NCI-H2171 (cell line): ENCODE results near the gene ZNF177.
"Not testable (repeated sequence)": the region's sequence is repeated elsewhere in the genome, so short reads cannot be mapped to it uniquely, and the experiment has no call there.

Experiments used
- DNase-seq: peaks from one replicate; lab custom pipeline; 2025; lab: John Stamatoyannopoulos, UW

Gene ZNF177

DNA sequence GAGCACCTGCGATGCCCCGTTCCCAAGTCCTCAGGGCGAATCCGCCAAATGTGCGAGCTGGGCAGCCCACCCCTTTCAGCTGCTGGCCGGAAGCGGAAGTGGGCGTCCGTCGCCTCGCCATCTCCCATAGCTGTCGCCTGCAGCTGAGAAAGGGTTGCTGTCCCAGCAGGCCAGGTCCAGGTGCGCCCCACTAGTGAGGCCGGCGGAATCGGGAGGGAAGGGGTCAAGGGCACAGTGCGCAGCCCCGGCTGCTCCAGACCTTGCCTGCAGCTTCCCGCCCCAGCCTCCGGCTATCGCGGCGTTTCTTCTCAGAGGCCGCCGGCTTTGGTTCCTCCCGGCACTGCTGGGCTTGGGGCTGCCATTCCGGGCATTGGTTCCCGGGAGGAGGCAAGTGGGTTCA lies at the start of gene ZNF177:
TSS of gene ZNF177 (plus strand) at position 109 of the 400 bp plus-strand sequence. CDS start 15,299 bp downstream, outside the sequence.
- peak; percentile 55 for DNase-seq

DNA sequence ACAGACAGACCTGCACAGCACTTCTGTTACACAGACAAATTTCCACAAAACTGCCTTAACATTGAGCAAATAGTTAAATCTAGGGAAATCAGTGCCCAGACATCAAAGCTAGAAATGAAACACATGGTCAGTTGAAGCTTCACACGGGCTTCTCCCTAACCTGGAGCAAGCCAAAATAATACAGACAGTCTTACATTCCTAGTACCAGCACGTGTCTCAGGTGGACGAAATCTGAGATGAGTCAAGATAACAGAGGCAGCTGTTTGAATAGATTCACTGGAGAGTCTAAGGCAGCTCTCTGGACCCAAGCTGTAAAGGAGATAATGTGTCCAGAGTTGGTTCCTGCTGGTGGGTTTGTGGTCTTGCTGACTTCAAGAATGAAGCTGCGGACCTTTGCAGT lies 49.1 kb upstream of the ZNF177 start:
- DNase-seq, result no peak

DNA sequence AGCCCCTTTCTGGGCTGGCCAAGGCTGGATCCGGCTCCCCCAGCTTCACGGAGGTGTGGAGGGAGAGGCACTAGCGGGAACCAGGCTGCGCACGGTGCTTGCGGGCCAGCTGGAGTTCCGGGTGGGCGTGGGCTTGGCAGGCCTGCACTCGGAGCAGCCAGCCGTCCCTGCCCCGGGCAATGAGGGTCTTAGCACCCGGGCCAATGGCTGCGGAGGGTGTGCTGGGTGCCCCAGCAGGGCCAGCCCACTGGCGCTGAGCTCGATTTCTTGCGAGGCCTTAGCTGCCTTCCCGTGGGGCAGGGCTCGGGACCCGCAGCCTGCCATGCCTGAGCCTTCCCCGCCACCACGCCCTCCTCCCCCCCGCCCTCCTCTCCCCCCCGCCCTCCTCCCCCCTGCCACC lies 41.5 kb upstream of the ZNF177 start:
- DNase-seq, result no peak

DNA sequence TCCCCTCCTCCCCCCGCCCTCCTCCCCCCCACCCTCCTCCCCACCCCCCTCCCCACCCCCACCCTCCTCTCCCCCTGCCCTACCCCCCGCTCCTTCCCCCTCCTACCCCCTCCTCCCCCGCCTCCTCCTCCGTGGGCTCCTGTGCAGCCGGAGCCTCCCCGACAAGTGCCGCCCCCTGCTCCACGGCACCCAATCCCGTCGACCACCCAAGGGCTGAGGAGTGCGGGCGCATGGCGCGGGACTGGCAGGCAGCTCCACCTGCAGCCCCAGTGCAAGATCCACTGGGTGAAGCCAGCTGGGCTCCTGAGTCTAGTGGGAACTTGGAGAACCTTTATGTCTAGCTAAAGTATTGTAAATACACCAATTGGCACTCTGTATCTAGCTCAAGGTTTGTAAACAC lies 41.1 kb upstream of the ZNF177 start:
- DNase-seq, result not testable (repeated sequence)

DNA sequence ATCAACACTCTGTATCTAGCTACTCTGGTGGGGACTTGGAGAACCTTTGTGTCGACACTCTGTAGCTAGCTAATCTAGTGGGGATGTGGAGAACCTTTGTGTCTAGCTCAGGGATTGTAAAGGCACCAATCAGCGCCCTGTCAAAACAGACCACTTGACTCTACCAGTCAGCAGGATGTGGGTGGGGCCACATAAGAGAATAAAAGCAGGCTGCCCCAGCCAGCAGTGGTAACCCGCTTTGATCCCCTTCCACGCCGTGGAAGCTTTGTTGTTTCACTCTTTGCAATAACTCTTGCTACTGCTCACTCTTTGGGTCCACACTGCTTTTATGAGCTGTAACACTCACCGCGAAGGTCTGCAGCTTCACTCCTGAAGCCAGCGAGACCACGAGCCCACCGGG lies 40.6 kb upstream of the ZNF177 start:
- DNase-seq, result not testable (repeated sequence)

DNA sequence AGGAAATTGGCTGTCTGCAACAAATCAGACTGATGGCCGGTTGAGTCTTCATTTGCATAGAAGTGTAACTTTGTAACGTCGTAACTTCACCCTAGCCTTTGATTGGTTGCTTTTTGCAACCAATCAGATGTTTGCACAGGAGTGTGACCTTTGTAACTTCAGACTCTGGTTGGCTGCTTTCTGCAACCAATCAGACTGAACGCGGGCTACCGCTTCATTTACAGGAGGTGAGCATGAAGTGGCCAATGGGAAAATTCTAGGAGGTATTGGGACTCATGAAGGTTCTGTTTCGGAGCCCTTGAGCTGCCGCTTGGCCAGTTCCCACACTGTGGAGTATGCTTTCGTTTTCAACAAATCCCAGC lies 39.3 kb upstream of the ZNF177 start:
- peak; percentile 78 for DNase-seq

DNA sequence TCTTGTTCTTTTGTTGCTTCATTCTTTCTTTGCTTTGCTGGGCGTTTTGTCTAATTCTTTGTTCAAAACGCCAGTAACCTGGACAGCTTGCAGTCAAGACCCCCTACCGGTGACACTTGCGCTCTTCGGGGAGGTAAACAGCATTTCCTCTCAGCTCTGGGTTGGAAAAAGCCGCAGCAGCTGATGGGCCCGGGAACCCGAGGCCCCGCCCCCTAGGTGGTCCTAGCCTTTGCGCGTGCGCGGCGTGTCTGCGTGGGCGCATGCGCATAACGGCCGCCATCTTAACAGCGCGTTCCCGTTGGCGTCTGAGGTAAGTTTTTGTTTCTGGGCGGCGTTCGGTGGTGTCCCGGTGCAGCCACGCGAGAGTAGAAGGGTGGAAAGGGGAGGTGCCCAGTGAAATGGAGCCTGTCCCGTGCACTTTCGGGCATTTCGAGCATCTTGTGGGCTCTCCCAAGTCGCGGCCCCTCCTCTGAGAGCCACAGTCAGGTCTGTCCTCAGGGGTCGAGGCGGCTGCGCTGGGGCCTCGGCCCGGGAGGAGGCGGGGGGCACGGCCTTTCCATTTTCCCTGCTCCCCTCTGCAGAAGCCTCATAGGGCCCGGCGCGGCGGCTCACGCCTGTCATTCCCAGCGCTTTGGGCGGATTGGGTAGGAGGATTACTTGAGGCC lies 38.8 kb upstream of the ZNF177 start, which contains the start of gene ZNF559:
TSS of gene ZNF559 (plus strand) at position 261 of the 665 bp plus-strand sequence. CDS start 14,371 bp downstream, outside the sequence.
- DNase-seq, result peak; percentile 94

DNA sequence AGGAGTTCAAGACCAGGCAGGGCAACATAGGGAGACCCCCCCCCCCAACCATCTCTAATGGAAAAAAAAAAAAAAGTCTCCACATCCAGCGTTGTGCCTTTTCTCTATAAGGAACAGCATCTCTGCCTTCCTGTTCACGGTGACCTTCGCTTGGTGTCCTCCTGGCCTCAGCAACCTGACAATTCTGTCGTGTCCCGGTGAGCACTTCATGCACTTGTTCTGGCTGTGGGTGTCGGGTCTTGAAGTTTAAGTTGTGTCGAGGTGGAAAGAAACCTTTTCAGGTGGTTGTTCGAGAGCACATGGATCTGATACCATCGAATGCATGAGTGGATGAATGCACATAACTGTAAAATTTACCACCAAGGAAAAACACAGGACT lies 38.2 kb upstream of the ZNF177 start:
- DNase-seq, result no peak

DNA sequence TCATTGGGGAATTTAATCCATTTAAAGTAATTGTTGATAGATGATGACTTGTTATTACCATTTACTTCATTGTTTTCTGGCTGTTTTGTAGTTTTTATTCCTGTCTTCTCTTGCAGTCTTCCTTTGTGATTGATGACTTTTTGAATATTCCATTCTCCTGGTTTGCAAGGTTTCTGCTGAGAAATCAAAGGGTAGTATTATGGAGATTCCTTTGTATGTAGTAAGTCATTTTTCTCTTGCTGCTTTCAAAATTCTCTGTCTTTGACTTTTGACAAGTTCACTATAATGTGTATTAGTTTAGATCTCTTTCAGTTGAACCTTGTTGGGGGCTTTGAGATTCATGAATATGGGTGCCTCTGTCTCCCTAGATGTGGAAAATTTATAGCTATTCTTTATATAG lies 32.8 kb upstream of the ZNF177 start:
- no peak for DNase-seq

DNA sequence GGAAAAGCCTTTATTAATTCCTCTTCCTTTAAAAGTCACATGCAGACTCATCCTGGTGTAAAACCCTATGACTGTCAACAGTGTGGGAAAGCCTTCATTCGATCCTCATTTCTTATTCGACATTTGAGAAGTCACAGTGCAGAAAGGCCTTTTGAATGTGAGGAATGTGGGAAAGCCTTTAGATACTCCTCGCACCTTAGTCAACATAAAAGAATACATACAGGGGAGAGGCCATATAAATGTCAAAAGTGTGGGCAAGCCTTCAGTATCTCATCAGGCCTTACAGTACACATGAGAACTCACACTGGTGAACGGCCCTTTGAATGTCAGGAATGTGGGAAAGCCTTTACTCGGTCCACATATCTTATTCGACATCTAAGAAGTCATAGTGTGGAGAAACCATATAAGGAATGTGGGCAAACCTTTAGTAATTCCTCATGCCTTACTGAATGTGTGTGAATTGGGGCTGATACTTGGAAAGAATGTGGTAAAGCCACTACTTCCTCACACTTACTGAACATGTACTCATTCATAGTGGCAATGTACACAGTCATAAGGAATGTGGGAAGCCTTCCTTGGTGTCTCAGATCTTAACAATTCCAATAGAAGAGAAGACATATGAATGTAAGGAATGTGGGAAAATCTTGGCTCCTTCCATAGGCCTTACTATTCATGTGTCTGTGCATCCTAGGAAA lies 20.1 kb upstream of the ZNF177 start:
- DNase-seq, result no peak

DNA sequence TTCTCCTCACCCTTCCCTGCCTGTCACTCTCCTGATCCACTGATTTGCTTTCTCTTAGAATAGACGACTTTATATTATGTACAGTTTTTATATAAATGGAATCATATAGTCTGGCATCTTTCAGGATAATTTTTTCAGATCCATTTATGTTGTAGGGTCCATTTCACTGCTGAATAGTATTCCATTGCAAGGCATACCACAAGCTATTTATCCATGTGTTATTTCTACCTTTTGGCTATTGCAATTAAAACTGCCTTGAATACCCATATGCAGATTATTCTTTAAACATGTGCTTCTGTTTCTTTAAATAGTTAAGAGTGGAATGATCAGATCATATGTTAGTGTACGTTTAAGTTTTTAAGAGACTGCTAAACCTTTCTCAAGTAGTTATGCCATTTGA lies 17.8 kb upstream of the ZNF177 start:
- DNase-seq, result no peak

DNA sequence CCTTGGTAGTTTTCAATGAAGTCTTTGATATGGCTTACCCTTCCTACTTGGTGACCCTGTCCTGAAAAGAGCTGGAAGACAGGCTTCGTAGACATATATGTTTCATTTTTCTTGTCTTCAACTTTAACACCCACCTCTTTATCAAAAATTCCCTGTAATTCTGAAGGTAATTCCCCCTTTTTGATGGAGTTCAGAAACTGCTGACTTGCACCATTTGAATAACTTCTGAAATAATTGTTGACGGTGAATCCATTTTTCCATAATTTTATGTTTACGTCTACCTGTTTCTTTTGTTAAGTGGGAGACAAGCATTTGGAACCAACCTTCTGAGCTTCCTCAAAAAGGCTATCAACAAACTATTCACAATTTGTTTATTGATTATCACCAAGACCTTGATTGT lies 14.6 kb upstream of the ZNF177 start:
- no peak for DNase-seq

DNA sequence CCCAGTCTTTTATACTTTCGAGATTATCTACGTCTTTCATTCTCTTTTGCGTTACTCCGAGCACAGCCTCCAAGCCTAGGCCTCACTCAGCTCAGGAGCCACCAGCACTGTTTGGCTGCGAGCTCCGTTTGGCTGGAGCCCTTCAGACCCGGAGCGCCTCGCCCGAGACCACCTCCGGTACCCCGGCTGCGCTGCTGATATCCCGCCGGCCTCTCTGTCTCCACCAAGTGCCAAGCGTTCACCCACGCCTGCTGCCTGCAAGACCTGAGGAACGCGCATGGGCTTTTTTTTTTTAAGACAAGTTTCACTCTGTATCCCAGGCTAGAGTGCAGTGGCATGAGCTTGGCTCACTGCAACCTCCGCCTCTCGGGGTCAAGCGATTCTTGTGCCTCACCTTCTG lies 14.1 kb upstream of the ZNF177 start:
- no peak for DNase-seq

DNA sequence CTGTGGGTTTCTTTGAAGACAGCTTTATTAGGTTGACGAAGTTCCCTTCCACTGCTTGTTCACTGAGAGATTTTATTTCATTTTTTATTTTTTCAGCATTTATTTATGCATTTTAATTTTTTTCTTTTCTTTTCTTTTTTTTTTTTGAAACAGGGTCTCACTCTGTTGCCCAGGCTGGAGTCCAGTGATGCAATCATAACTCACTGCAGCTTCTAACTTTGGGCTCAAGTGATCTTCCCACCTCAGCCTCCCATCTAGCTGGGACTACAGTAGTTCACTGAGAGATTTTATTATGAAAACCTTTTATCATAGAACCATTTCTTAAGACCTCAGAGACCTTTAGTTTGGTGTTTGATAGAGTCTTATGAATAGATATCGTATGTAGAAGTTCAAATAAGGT lies 10.3 kb upstream of the ZNF177 start:
- DNase-seq, result no peak

DNA sequence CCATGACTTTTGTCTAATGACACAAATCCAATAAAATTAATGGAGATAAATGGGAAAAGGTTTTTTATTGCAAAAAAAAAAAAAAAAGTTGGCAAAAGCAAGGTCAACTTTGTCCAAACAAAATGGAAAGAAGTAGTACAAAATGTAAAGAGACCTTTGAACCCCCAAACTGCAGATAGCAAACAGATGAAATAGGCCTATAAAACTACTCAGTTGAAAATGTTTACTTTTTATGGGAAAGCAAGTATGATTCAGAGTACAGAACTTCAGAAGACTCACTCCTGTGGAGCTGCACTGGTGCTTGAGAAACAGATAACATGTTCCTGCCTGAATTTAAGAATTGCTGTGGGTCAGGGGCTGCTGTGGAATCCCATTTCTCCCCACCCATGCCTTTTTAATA lies 9.8 kb upstream of the ZNF177 start:
- DNase-seq, result no peak

DNA sequence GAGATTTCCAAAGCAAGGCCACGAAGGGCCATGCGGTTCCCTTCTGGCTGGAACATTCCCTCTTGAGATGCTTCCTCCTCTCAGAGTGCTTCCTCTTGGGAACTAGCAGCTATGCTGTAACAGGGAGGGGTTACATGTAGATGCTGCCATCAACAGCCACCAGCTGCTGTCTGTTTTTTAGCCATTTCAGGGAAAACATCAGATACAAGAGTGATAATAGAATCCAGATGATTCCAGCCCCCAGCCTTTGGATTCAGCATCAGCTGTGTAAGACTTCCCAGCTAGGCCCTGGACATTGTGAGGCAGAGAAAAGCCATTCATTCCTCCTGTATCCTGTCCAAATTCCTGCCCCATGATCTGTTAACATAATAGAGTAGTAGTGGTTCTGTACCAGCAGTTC lies 8.2 kb upstream of the ZNF177 start:
- DNase-seq, result no peak

DNA sequence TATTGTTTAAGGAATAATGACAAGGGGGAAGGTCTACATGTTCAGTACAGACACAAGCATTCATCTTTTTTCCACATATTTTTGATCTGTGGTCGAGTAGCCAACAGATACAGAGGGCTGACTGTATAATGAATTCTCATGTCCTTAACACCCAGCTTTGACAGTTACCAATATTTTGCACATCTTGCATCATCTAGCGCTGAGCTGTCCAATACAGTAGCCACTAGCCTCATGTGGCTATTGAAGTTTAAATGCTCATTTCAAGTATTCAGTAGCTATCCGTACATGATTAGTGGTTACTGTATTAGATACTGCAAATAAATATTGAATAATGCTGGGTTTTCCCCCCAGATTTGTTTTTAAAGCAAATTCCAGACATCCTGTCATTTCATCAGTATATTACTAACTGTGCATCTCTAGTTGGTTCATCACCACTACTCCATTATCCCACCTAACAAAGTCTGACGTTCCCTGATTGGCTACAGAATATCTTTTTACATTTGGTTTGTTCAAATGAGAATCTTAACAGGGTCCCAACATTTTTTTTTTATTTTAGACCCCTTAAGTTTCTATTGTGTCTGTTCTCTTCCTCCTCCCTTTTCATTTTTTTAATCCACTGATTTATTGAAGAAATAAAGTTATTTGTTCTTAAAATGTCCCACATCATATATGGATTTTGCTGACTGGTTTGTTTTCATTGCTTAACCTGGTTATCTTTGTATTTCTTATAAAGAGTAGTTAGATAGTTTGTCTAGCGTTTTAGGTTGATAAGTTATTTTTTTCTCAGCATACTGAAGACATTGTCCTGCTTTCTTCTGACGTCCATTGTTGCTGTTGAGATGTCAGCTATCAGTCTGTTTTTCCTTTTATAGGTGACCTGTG lies 8.2 kb downstream of the ZNF177 start:
- DNase-seq, result no peak

DNA sequence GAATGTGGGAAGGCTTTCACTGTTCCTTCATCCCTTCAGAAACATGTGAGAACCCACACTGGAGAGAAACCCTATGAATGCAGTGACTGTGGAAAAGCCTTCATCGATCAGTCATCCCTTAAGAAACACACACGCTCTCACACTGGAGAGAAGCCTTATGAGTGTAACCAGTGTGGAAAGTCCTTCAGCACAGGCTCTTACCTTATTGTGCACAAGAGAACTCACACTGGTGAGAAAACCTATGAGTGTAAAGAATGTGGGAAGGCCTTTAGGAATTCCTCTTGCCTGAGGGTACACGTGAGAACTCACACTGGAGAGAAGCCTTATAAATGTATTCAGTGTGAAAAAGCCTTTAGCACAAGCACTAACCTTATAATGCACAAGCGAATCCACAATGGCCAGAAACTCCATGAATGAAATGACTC lies 18.6 kb downstream of the ZNF177 start:
- no peak for DNase-seq

DNA sequence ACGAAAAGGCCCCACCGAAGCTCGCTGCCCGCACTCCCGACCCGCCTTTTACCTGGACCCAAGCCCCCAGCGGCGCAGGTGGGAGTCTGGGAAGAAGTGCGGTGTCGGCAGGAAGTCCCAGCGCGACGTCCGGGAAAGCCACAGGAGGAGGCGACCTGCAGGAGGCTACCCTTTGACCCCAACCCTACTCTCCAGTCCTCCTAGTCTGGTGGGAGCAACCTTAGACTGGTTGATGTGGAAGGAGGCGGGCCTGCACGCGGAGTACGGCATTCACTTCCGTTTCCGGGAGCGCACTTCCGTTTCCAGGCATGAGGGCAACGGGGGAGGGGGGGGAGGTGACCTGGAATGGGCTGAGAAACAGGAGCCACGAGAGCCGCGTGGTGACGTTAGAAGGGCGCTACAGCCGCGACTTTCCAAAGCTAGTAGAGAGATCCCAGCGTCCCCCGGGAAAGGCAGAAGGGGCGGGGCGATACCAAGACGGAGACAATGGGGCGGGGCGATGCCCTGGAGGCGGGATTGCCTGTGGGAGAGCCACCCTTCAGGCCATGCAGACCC lies 44.1 kb downstream of the ZNF177 start:
- peak; percentile 86 for DNase-seq

DNA sequence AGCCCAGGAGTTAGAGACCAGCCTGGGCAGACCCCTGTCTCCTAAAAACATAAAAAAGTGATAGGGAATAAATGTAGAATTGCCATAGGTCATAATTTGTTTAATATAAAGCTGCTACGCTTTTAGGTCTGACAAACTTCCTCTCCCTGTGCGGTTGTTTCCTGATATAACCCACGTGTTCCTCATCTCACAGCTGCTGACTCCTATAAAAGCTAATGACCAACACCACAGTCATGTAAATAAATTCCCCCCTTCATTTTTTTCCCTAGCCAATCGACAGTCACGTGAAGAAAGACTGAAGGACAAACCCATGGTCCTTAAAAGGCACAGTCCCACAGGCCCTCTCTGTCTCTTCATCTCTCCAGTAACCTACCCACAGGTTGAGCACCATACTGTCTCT lies 45.0 kb downstream of the ZNF177 start:
- no peak for DNase-seq

DNA sequence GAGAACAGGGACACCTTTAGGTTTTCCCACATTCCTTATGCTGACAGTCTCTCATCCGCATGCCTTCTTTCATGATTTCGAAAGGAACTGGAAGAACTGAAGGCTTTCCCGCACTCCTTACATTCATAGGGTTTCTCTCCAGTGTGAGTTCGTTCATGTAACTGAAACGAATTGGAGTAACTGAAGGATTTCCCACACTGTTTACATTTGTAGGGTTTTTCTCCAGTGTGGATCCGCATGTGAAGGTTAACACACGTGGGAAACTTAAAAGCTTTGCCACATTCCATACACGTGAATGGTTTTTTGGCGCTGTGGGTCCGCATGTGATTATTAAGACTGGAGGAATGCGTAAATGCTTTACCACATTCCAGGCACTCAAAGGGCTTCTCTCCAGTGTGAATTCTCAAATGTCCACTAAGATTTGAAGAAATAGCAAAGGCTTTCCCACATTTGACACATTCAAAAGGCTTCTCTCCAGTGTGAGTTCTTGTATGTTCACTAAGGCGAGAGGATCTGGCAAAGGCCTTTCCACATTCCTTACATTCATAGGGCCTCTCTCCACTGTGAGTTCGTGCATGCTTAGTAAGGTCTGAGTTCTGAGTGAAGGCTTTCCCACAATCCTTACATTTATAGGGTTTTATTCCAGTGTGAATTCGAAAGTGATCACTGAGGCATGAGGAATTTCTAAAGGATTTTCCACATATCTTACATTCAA lies 50.6 kb downstream of the ZNF177 start:
- DNase-seq, result no peak

DNA sequence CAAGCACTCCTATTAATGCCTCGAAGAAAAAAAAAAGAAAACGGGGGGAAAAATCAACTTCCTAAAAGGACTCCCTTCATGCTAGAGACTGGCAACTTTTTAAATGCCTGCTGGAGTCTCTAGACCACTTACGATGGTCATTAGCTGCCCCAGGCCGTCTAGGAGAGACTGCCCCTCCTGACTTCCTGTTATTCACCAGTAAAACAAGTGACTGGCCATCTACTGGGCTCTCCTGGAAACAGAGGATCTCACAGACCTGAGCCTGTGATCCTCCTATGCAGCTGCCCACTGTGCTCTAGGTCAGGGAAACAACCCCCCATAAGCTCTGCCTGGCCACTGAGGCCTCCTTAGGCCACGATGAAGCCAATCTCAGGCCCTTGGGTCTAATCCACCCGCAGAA lies 65.1 kb downstream of the ZNF177 start:
- DNase-seq, result no peak
